ENCODE measurements around the gene NANOS2. TPM values are rescaled to one million over a fixed set of nuclear protein-coding genes. Genes with fewer than 3 reads are reported as not detected.
A peak's percentile ranks its signal among the peaks of the same experiment; 100 is the strongest.

NANOS2 gene
- total and polyA plus RNA-seq, 2 donors = 0.07 TPM; not detected in 1

GRCh38 chr19:45953676-45954075 is 39.1 kb upstream of the NANOS2 start:
- no peak for DNase-seq (ENCODE audit: low read depth in 6 of 9, low spot score in 9 of 9)
- no peaks in the 10 kb centered on the region for H3K36me3 ChIP-seq (ENCODE audit: control insufficient read depth in 2 of 2, insufficient read depth in 2 of 2, low read length in 1 of 2)
- 96% methylated on average over 8 of the region's 8 CpGs for WGBS
- peaks cover 0 to 13% of the 10 kb centered on the region in 2 donors for H3K27me3 ChIP-seq (ENCODE audit: control insufficient read depth in 2 of 2, insufficient read depth in 1 of 2, low read length in 1 of 2)
- no peak overlapping the region for H3K4me3 ChIP-seq (ENCODE audit: low read length in 2 of 2)
- peaks cover 0 to 9% of the 10 kb centered on the region in 2 donors for H3K4me1 ChIP-seq (ENCODE audit: control insufficient read depth in 2 of 2, insufficient read depth in 2 of 2, low read length in 2 of 2)
- no peaks in the 10 kb centered on the region for H3K9me3 ChIP-seq (ENCODE audit: control insufficient read depth in 2 of 2, insufficient read depth in 1 of 2, low read length in 1 of 2)
- no peak overlapping the region for H3K27ac ChIP-seq (ENCODE audit: low read depth in 1 of 2, low read length in 1 of 2)

- peak in 8 of 9 donors; percentile 18 to 66 (median 40) for DNase-seq (ENCODE audit: low read depth in 6 of 9, low spot score in 9 of 9)
- Histone ChIP-seq H3K27me3 (ENCODE audit: control insufficient read depth in 2 of 2, insufficient read depth in 1 of 2, low read length in 1 of 2) (peaks cover 0 to 12% of the 10 kb centered on the region in 2 donors), H3K27ac (ENCODE audit: low read depth in 1 of 2, low read length in 1 of 2) (no peak overlapping the region), H3K4me1 (ENCODE audit: control insufficient read depth in 2 of 2, insufficient read depth in 2 of 2, low read length in 2 of 2) (peaks cover 0 to 9% of the 10 kb centered on the region in 2 donors), H3K4me3 (ENCODE audit: low read length in 2 of 2) (no peak overlapping the region), H3K36me3 (ENCODE audit: control insufficient read depth in 2 of 2, insufficient read depth in 2 of 2, low read length in 1 of 2) (no peaks in the 10 kb centered on the region), H3K9me3 (ENCODE audit: control insufficient read depth in 2 of 2, insufficient read depth in 1 of 2, low read length in 1 of 2) (no peaks in the 10 kb centered on the region)
- 12% methylated on average over 43 of the region's 43 CpGs for WGBS
Measured at GRCh38 chr19:45952686-45953505, 38.3 kb upstream of the NANOS2 start.

- Histone ChIP-seq H3K36me3 (ENCODE audit: control insufficient read depth in 2 of 2, insufficient read depth in 2 of 2, low read length in 1 of 2) (no peaks in the 10 kb centered on the region), H3K9me3 (ENCODE audit: control insufficient read depth in 2 of 2, insufficient read depth in 1 of 2, low read length in 1 of 2) (no peaks in the 10 kb centered on the region), H3K27ac (ENCODE audit: low read depth in 1 of 2, low read length in 1 of 2) (no peak overlapping the region), H3K27me3 (ENCODE audit: control insufficient read depth in 2 of 2, insufficient read depth in 1 of 2, low read length in 1 of 2) (peaks cover 0 to 12% of the 10 kb centered on the region in 2 donors), H3K4me1 (ENCODE audit: control insufficient read depth in 2 of 2, insufficient read depth in 2 of 2, low read length in 2 of 2) (peaks cover 0 to 9% of the 10 kb centered on the region in 2 donors), H3K4me3 (ENCODE audit: low read length in 2 of 2) (no peak overlapping the region)
- no peak for DNase-seq (ENCODE audit: low read depth in 6 of 9, low spot score in 9 of 9)
- WGBS = 57% methylated on average over 8 of the region's 8 CpGs
Measured at GRCh38 chr19:45952341-45952685, 37.7 kb upstream of the NANOS2 start.

GRCh38 chr19:45947926-45948325 is 33.3 kb upstream of the NANOS2 start:
- WGBS = 96% methylated on average over 1 of the region's 1 CpG
- DNase-seq (ENCODE audit: low read depth in 6 of 9, low spot score in 9 of 9) = no peak
- no peaks in the 10 kb centered on the region for H3K36me3 ChIP-seq (ENCODE audit: control insufficient read depth in 2 of 2, insufficient read depth in 2 of 2, low read length in 1 of 2)
- peaks cover 0 to 6% of the 10 kb centered on the region in 2 donors for H3K4me1 ChIP-seq (ENCODE audit: control insufficient read depth in 2 of 2, insufficient read depth in 2 of 2, low read length in 2 of 2)
- H3K27me3 ChIP-seq (ENCODE audit: control insufficient read depth in 2 of 2, insufficient read depth in 1 of 2, low read length in 1 of 2) = peaks cover 0 to 3% of the 10 kb centered on the region in 2 donors
- H3K27ac ChIP-seq (ENCODE audit: low read depth in 1 of 2, low read length in 1 of 2) = no peak overlapping the region
- no peaks in the 10 kb centered on the region for H3K9me3 ChIP-seq (ENCODE audit: control insufficient read depth in 2 of 2, insufficient read depth in 1 of 2, low read length in 1 of 2)
- no peak overlapping the region for H3K4me3 ChIP-seq (ENCODE audit: low read length in 2 of 2)

- Histone ChIP-seq H3K4me3 (ENCODE audit: low read length in 2 of 2) (no peak overlapping the region), H3K27ac (ENCODE audit: low read depth in 1 of 2, low read length in 1 of 2) (no peak overlapping the region), H3K27me3 (ENCODE audit: control insufficient read depth in 2 of 2, insufficient read depth in 1 of 2, low read length in 1 of 2) (peaks cover 26 to 58% of the 10 kb centered on the region in 2 donors), H3K36me3 (ENCODE audit: control insufficient read depth in 2 of 2, insufficient read depth in 2 of 2, low read length in 1 of 2) (no peaks in the 10 kb centered on the region), H3K4me1 (ENCODE audit: control insufficient read depth in 2 of 2, insufficient read depth in 2 of 2, low read length in 2 of 2) (no peaks in the 10 kb centered on the region), H3K9me3 (ENCODE audit: control insufficient read depth in 2 of 2, insufficient read depth in 1 of 2, low read length in 1 of 2) (no peaks in the 10 kb centered on the region)
- no peak for DNase-seq (ENCODE audit: low read depth in 6 of 9, low spot score in 9 of 9)
- 74% methylated on average over 32 of the region's 32 CpGs for WGBS
Measured at GRCh38 chr19:45940515-45940805, 25.9 kb upstream of the NANOS2 start.

GRCh38 chr19:45939792-45940514 is 25.4 kb upstream of the NANOS2 start:
- H3K4me3 ChIP-seq (ENCODE audit: low read length in 2 of 2) = no peak overlapping the region
- 36% methylated on average over 67 of the region's 67 CpGs for WGBS
- H3K36me3 ChIP-seq (ENCODE audit: control insufficient read depth in 2 of 2, insufficient read depth in 2 of 2, low read length in 1 of 2) = no peaks in the 10 kb centered on the region
- DNase-seq (ENCODE audit: low read depth in 6 of 9, low spot score in 9 of 9) = no peak
- H3K27me3 ChIP-seq (ENCODE audit: control insufficient read depth in 2 of 2, insufficient read depth in 1 of 2, low read length in 1 of 2) = peaks cover 26 to 62% of the 10 kb centered on the region in 2 donors
- no peak overlapping the region for H3K27ac ChIP-seq (ENCODE audit: low read depth in 1 of 2, low read length in 1 of 2)
- H3K9me3 ChIP-seq (ENCODE audit: control insufficient read depth in 2 of 2, insufficient read depth in 1 of 2, low read length in 1 of 2) = no peaks in the 10 kb centered on the region
- no peaks in the 10 kb centered on the region for H3K4me1 ChIP-seq (ENCODE audit: control insufficient read depth in 2 of 2, insufficient read depth in 2 of 2, low read length in 2 of 2)

GRCh38 chr19:45938733-45939319 is 24.2 kb upstream of the NANOS2 start:
- no peak for DNase-seq (ENCODE audit: low read depth in 6 of 9, low spot score in 9 of 9)
- WGBS = 84% methylated on average over 3 of the region's 3 CpGs
- H3K9me3 ChIP-seq (ENCODE audit: control insufficient read depth in 2 of 2, insufficient read depth in 1 of 2, low read length in 1 of 2) = no peaks in the 10 kb centered on the region
- H3K4me1 ChIP-seq (ENCODE audit: control insufficient read depth in 2 of 2, insufficient read depth in 2 of 2, low read length in 2 of 2) = no peaks in the 10 kb centered on the region
- H3K27me3 ChIP-seq (ENCODE audit: control insufficient read depth in 2 of 2, insufficient read depth in 1 of 2, low read length in 1 of 2) = peaks cover 26 to 72% of the 10 kb centered on the region in 2 donors
- H3K4me3 ChIP-seq (ENCODE audit: low read length in 2 of 2) = no peak overlapping the region
- H3K36me3 ChIP-seq (ENCODE audit: control insufficient read depth in 2 of 2, insufficient read depth in 2 of 2, low read length in 1 of 2) = no peaks in the 10 kb centered on the region
- H3K27ac ChIP-seq (ENCODE audit: low read depth in 1 of 2, low read length in 1 of 2) = no peak overlapping the region

GRCh38 chr19:45935267-45935666 is 20.7 kb upstream of the NANOS2 start:
- Histone ChIP-seq H3K4me1 (ENCODE audit: control insufficient read depth in 2 of 2, insufficient read depth in 2 of 2, low read length in 2 of 2) (no peaks in the 10 kb centered on the region), H3K9me3 (ENCODE audit: control insufficient read depth in 2 of 2, insufficient read depth in 1 of 2, low read length in 1 of 2) (no peaks in the 10 kb centered on the region), H3K27ac (ENCODE audit: low read depth in 1 of 2, low read length in 1 of 2) (no peak overlapping the region), H3K4me3 (ENCODE audit: low read length in 2 of 2) (no peak overlapping the region), H3K27me3 (ENCODE audit: control insufficient read depth in 2 of 2, insufficient read depth in 1 of 2, low read length in 1 of 2) (peaks cover 21 to 57% of the 10 kb centered on the region in 2 donors), H3K36me3 (ENCODE audit: control insufficient read depth in 2 of 2, insufficient read depth in 2 of 2, low read length in 1 of 2) (no peaks in the 10 kb centered on the region)
- DNase-seq (ENCODE audit: low read depth in 6 of 9, low spot score in 9 of 9) = no peak
- 88% methylated on average over 19 of the region's 19 CpGs for WGBS

GRCh38 chr19:45934551-45935230 is 20.1 kb upstream of the NANOS2 start:
- no peak overlapping the region for H3K27ac ChIP-seq (ENCODE audit: low read depth in 1 of 2, low read length in 1 of 2)
- H3K4me3 ChIP-seq (ENCODE audit: low read length in 2 of 2) = no peak overlapping the region
- no peaks in the 10 kb centered on the region for H3K36me3 ChIP-seq (ENCODE audit: control insufficient read depth in 2 of 2, insufficient read depth in 2 of 2, low read length in 1 of 2)
- peaks cover 19 to 53% of the 10 kb centered on the region in 2 donors for H3K27me3 ChIP-seq (ENCODE audit: control insufficient read depth in 2 of 2, insufficient read depth in 1 of 2, low read length in 1 of 2)
- WGBS = 52% methylated on average over 19 of the region's 19 CpGs
- no peaks in the 10 kb centered on the region for H3K9me3 ChIP-seq (ENCODE audit: control insufficient read depth in 2 of 2, insufficient read depth in 1 of 2, low read length in 1 of 2)
- no peak for DNase-seq (ENCODE audit: low read depth in 6 of 9, low spot score in 9 of 9)
- no peaks in the 10 kb centered on the region for H3K4me1 ChIP-seq (ENCODE audit: control insufficient read depth in 2 of 2, insufficient read depth in 2 of 2, low read length in 2 of 2)
